GM21515 (cell line): ENCODE results near the gene LTBP2.

Experiments used
- ATAC-seq: cut with Tn5 transposase; IDR thresholded peaks from one replicate; pipeline ENCODE4 v1.9.1; 2021; ENCODE audit not compliant: unreplicated experiment

LTBP2 gene

GRCh38 chr14:74592476-74593201 is 19.4 kb downstream of the LTBP2 start:
- ATAC-seq, result no peak

GRCh38 chr14:74591899-74592298 is 20.1 kb downstream of the LTBP2 start:
- ATAC-seq, result no peak

- ATAC-seq, result no peak
Observed at GRCh38 chr14:74591394-74591793, 20.6 kb downstream of the LTBP2 start.

- ATAC-seq, result no peak
Observed at GRCh38 chr14:74589291-74589879, 22.7 kb downstream of the LTBP2 start.

DNA sequence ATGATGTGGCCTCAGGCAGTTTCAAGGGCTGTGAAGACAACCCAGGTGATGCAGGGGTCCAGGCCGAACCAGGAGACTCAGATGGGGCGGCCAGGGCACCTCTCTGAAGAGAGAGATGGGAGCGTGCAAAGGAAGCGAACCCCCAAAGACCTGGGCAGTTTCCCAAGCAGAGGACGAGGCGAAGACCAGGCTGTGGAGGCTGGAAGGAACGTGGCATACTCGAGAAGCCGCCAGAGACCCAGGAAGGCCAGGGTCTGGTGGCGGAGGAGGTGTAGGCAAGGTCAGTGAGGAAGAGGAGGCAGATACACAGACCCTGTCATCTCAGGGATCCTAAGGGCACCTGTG is 24.7 kb downstream of the LTBP2 start:
- no peak for ATAC-seq

DNA sequence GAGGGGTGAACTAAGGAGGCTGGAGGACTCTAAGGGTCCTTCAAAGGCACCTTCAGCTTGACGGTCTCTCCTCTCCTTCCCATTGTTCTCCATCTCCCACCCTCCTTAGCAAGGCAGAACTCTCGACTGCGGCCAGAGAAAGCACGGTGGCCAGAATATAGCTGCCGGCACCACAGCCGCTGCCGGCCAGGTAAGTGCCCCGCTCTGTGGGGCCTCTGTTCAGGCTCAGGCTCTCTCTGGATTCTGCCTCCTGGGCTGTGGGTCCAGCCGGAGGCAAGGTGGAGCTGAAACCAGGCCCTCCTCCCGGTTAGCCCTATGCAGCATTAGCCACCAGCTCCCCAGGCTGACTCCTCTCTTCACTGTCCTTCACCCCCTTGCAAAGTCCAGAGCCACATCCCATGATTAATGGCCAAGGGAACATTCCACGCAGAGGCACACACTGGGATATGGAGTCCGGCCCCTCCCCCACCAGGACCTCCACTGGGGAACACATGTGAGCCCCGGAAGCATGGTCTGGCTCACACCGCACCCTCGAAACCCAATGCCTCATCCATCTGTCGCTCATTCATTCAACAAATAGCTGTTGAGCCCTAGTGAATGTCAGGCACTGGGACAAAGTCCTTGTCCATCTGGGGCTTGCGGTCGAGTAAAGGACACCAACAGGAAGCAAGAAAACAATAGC is 25.2 kb downstream of the LTBP2 start:
- no peak for ATAC-seq

- ATAC-seq, result no peak
Observed at GRCh38 chr14:74585406-74586335, 26.4 kb downstream of the LTBP2 start.

- no peak for ATAC-seq
Observed at GRCh38 chr14:74584951-74585350, 27.1 kb downstream of the LTBP2 start.

- ATAC-seq, result no peak
Observed at GRCh38 chr14:74583689-74584434, 28.2 kb downstream of the LTBP2 start.

DNA sequence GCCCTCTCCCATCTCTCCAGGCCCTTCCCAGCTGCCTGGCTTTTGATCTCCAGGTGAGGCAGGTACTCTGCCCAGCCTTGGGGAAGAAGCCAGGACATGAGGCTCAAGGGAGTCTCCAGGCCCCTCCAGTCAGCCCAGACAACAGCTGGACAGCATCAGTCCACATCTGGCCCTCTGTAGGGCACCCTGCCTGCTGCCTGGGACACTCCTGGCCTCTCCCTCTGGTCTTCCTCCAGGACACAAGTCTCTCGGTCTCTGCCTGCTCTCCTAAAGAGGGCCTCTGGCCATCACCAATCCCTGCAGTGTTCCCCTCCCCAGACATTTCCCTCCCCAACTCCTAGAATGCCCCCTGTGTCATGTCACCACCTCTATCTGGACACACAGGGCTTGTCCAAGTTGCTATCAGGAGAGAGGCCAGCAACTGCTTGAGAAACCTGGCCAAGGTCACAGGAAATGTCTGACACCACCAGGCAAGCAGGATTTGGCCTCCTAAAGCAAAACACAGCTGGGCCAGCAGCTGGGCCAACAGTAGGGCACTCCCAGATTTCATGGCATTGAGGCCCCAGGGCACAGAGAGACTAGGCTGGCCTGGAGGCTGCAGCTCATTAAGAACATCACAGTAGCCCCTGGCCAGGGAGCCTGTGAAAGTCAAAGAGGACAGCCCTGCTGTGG is 29.0 kb downstream of the LTBP2 start:
- no peak for ATAC-seq

DNA sequence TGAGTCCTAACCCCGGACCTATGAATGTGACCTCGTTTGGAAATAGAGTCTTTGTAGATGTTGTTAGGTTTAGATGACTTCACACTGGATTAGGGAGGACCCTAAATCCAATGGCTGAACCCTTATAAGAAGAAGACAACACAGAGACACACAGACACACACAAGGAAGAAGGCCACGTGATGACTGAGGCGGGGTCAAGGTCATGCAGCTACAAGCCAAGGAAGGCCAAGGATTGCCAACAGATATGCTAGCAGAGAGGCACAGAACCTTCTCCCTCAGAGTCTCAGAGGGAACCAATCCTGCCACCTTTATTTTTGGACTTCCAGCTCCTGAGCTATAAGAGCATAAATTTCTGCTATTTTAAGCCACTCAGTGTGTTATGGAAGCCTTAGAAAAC is 31.8 kb downstream of the LTBP2 start:
- ATAC-seq, result no peak

- ATAC-seq, result no peak
Observed at GRCh38 chr14:74579447-74580274, 32.4 kb downstream of the LTBP2 start.

GRCh38 chr14:74578479-74578878 is 33.6 kb downstream of the LTBP2 start:
- no peak for ATAC-seq

- no peak for ATAC-seq
Observed at GRCh38 chr14:74577948-74578275, 34.1 kb downstream of the LTBP2 start.

DNA sequence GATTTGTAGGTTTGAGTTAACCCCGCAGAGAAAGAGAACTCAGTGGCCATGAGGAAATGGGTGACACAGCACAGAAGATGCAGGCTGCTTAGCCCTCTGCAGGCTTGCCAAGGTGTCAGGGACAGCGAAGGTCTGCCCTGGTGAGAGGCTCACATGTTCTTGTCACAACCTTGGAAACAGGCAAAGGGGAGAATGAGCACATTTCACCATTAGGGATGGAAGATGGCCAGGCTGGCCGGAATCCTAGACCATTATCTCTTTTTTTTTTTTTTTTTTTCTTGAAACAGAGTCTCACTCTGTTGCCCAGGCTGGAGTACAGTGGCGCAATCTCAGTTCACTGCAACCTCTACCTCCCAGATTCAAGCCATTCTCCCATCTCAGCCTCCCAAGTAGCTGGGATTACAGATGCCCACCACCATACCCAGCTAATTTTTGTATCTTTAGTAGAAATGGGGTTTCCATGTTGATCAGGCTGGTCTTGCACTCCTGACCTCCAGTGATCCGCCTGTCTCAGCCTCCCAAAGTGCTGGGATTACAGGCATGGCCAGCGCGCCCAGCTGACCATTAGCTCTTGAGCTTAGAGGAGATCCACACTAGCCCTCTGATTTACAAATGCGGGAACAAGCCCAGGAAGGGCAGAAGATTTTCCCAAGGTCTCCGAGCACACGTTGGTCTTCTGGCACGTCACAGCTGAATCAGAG is 34.6 kb downstream of the LTBP2 start:
- ATAC-seq, result no peak

GRCh38 chr14:74575936-74576335 is 36.1 kb downstream of the LTBP2 start:
- no peak for ATAC-seq

DNA sequence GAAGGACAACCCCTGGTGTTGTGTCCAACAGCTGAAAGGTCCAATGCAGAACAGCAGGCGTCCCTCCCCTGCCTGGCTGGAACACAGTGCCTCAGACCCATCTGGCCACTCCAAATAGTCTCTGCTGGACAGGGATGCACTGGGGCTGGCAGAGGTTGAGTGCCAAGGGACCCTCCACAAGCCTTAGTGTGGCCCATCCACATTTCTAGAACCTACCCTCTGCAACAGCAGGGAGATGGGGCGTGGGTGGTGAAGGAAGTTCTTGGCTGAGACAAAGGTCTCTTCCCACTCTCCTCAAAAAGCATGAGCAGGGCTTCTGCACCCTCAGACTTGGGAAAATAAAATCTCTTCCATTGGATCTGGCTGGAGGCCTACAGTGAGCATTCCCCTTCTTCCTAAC is 36.5 kb downstream of the LTBP2 start:
- ATAC-seq, result no peak

- ATAC-seq, result no peak
Observed at GRCh38 chr14:74574706-74575105, 37.3 kb downstream of the LTBP2 start.

DNA sequence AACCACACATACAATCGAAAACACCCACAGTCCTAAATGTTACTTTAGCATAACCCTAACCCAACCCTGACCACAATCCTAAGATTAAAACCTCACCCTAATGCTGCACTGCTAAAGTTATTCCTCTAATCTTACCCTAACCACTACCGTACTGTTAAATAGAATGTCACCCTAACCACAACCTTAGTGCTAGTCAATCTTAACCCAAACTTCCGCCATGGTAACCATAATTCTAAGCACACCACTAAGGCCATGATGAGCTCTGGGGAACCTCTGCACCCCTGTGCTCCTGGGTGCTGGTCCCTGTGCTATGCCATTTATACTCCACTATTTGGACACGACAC is 38.0 kb downstream of the LTBP2 start:
- ATAC-seq, result no peak
